SJSA1 (cell line): ENCODE measurements around the gene OR10H4. TPM values are rescaled to one million over a fixed set of nuclear protein-coding genes. Genes with fewer than 3 reads are reported as not detected.
"Not testable (repeated sequence)": the region's sequence is repeated elsewhere in the genome, so short reads cannot be mapped to it uniquely, and the experiment has no call there.

Experiments
- DNase-seq, 2 experiments: peaks; one replicate each; pipeline ENCODE4 v3.0.0-alpha.2; 2015 to 2020; ENCODE audit warnings: low spot score in 2 of 2, low read depth in 1 of 2
- H3K27ac ChIP-seq: fragments of 250-450 bp; sonication (Bioruptor Pico); 2 replicates; pipeline ENCODE4 v1.5.1; 2020; ENCODE audit warnings: mild to moderate bottlenecking, moderate library complexity
- H3K27me3 ChIP-seq: fragments of 250-450 bp; sonication (Bioruptor Pico); replicated peaks from 2 replicates; pipeline ENCODE4 v1.5.1; 2020; ENCODE audit warnings: mild to moderate bottlenecking, moderate library complexity
- H3K36me3 ChIP-seq: fragments of 250-450 bp; sonication (Bioruptor Pico); 2 replicates; pipeline ENCODE4 v1.5.1; 2020; ENCODE audit warnings: mild to moderate bottlenecking
- H3K4me1 ChIP-seq: fragments of 250-450 bp; sonication (Bioruptor Pico); replicated peaks from 2 replicates; pipeline ENCODE4 v1.6.1; 2021; ENCODE audit warnings: mild to moderate bottlenecking
- H3K4me3 ChIP-seq: fragments of 250-450 bp; sonication (Bioruptor Pico); 2 replicates; pipeline ENCODE4 v1.5.1; 2020; ENCODE audit warnings: mild to moderate bottlenecking
- H3K9me3 ChIP-seq: fragments of 250-450 bp; sonication (Bioruptor Pico); replicated peaks from 2 replicates; pipeline ENCODE4 v1.5.1; 2020; ENCODE audit warnings: mild to moderate bottlenecking
- total RNA-seq: library from RNA; depleted of rRNA; stranded (reverse); fragments of >200 nt; shearing (Covaris generic); gene quantifications from 2 replicates; pipeline ENCODE4 v1.2.3, GENCODE V29; 2014

The OR10H4 gene
- total RNA-seq, 1 experiment from 2014 or later = not detected

- H3K36me3 ChIP-seq, DNase-seq, H3K4me1 ChIP-seq, H3K27ac ChIP-seq, H3K9me3 ChIP-seq, H3K4me3 ChIP-seq, H3K27me3 ChIP-seq: not testable (repeated sequence)
Measured at GRCh38 chr19:15972043-15972442, 23.2 kb downstream of the OR10H4 start.

GRCh38 chr19:15974856-15975255 is 26.0 kb downstream of the OR10H4 start:
- Histone ChIP-seq H3K9me3 (no peaks in the 10 kb centered on the region), H3K36me3 (no peaks in the 10 kb centered on the region), H3K27me3 (peaks cover 4% of the 10 kb centered on the region; the same call in 1 of the 2 replicates), H3K4me1 (peaks cover 4% of the 10 kb centered on the region; the same call in 1 of the 2 replicates), H3K4me3 (no peak overlapping the region), H3K27ac (no peak overlapping the region)
- no peak for DNase-seq

- H3K4me3 ChIP-seq = no peak overlapping the region
- H3K4me1 ChIP-seq = peaks cover 4% of the 10 kb centered on the region; the same call in 1 of the 2 replicates
- H3K27me3 ChIP-seq = peaks cover 4% of the 10 kb centered on the region; the same call in 1 of the 2 replicates
- no peaks in the 10 kb centered on the region for H3K36me3 ChIP-seq
- no peaks in the 10 kb centered on the region for H3K9me3 ChIP-seq
- DNase-seq = no peak
- H3K27ac ChIP-seq = no peak overlapping the region
Measured at GRCh38 chr19:15976836-15977689, 28.3 kb downstream of the OR10H4 start.

GRCh38 chr19:15977690-15978089 is 28.9 kb downstream of the OR10H4 start:
- H3K27me3 ChIP-seq = peaks cover 4% of the 10 kb centered on the region; the same call in 1 of the 2 replicates
- H3K9me3 ChIP-seq = no peaks in the 10 kb centered on the region
- no peaks in the 10 kb centered on the region for H3K36me3 ChIP-seq
- no peak for DNase-seq
- no peak overlapping the region for H3K4me3 ChIP-seq
- peaks cover 4% of the 10 kb centered on the region; the same call in 1 of the 2 replicates for H3K4me1 ChIP-seq
- no peak overlapping the region for H3K27ac ChIP-seq

- Histone ChIP-seq H3K36me3 (no peaks in the 10 kb centered on the region), H3K27ac (no peak overlapping the region), H3K27me3 (peaks cover 4% of the 10 kb centered on the region; the same call in 1 of the 2 replicates), H3K9me3 (no peaks in the 10 kb centered on the region), H3K4me1 (peaks cover 4% of the 10 kb centered on the region; the same call in 1 of the 2 replicates), H3K4me3 (no peak overlapping the region)
- DNase-seq = no peak
Measured at GRCh38 chr19:15979293-15979692, 30.5 kb downstream of the OR10H4 start.

GRCh38 chr19:15985831-15986230 is 37.0 kb downstream of the OR10H4 start:
- not testable (repeated sequence) for H3K27me3 ChIP-seq, H3K4me1 ChIP-seq, DNase-seq, H3K27ac ChIP-seq, H3K9me3 ChIP-seq, H3K4me3 ChIP-seq, H3K36me3 ChIP-seq

GRCh38 chr19:15986701-15987100 is 37.9 kb downstream of the OR10H4 start:
- Histone ChIP-seq H3K4me1 (no peaks in the 10 kb centered on the region), H3K27ac (no peak overlapping the region), H3K36me3 (no peaks in the 10 kb centered on the region), H3K27me3 (no peaks in the 10 kb centered on the region), H3K4me3 (no peak overlapping the region), H3K9me3 (no peaks in the 10 kb centered on the region)
- no peak for DNase-seq

GRCh38 chr19:15989889-15990288 is 41.1 kb downstream of the OR10H4 start:
- no peak for DNase-seq
- Histone ChIP-seq H3K4me1 (no peaks in the 10 kb centered on the region), H3K36me3 (no peaks in the 10 kb centered on the region), H3K4me3 (no peak overlapping the region), H3K27me3 (no peaks in the 10 kb centered on the region), H3K9me3 (no peaks in the 10 kb centered on the region), H3K27ac (no peak overlapping the region)

- H3K4me3 ChIP-seq = no peak overlapping the region
Measured at GRCh38 chr19:15991602-15992001, 42.8 kb downstream of the OR10H4 start.

GRCh38 chr19:15992014-15992413 is 43.2 kb downstream of the OR10H4 start:
- Histone ChIP-seq H3K9me3 (no peaks in the 10 kb centered on the region; the same call in 1 of the 2 replicates), H3K27me3 (no peaks in the 10 kb centered on the region), H3K36me3 (no peaks in the 10 kb centered on the region), H3K4me3 (no peak overlapping the region), H3K4me1 (no peaks in the 10 kb centered on the region), H3K27ac (no peak overlapping the region)
- DNase-seq = no peak

More at GRCh38 chr19:15991602-15992001, 42.8 kb downstream of the OR10H4 start:
- no peaks in the 10 kb centered on the region for H3K27me3 ChIP-seq
- no peak overlapping the region for H3K27ac ChIP-seq
- no peaks in the 10 kb centered on the region for H3K36me3 ChIP-seq
- H3K9me3 ChIP-seq = no peaks in the 10 kb centered on the region; the same call in 1 of the 2 replicates
- no peak for DNase-seq
- no peaks in the 10 kb centered on the region for H3K4me1 ChIP-seq

GRCh38 chr19:15995536-15995935 is 46.7 kb downstream of the OR10H4 start:
- Histone ChIP-seq H3K9me3 (no peaks in the 10 kb centered on the region; the same call in 1 of the 2 replicates), H3K27me3 (no peaks in the 10 kb centered on the region), H3K4me3 (no peak overlapping the region), H3K36me3 (no peaks in the 10 kb centered on the region), H3K4me1 (no peaks in the 10 kb centered on the region), H3K27ac (no peak overlapping the region)
- no peak for DNase-seq

- Histone ChIP-seq H3K9me3 (no peaks in the 10 kb centered on the region; the same call in 1 of the 2 replicates), H3K4me1 (peaks cover 4% of the 10 kb centered on the region; the same call in 1 of the 2 replicates), H3K27ac (no peak overlapping the region), H3K36me3 (no peaks in the 10 kb centered on the region), H3K4me3 (no peak overlapping the region), H3K27me3 (no peaks in the 10 kb centered on the region)
- no peak for DNase-seq
Measured at GRCh38 chr19:15998166-15998565, 49.4 kb downstream of the OR10H4 start.
